ENCODE data around the gene CDC7. TPM values are rescaled to one million over a fixed set of nuclear protein-coding genes. Genes with fewer than 3 reads are reported as not detected.

CDC7 gene
- total RNA-seq, 1 donor from 2014 or later = 4.0 TPM

DNA sequence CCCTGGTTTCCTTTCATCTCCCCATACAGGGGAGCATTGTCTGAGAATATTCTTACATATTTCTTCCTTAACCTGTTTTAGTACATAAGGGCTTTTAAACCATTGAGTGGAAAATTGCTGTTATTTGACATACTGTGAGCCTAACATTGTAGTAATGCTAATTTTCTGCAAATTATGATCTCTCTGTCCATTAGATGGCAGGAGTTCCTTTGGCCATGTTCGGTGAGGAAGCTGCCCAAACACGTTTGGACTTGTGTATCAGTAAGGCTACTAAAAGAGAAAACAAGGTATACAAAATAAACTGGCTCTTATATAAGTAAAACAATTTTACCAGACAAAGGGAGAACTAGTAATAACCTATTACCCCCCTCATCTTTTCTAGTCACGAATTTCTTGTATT is 29.2 kb downstream of the CDC7 start:
- Mint-ChIP-seq H3K27ac (ENCODE audit: unreplicated experiment) (peak overlapping the region; percentile 86), H3K36me3 (ENCODE audit: low read depth, unreplicated experiment) (no peaks in the 10 kb centered on the region), H3K27me3 (ENCODE audit: low read depth, unreplicated experiment) (peaks cover 7% of the 10 kb centered on the region), H3K9me3 (ENCODE audit: unreplicated experiment) (no peaks in the 10 kb centered on the region), H3K4me1 (ENCODE audit: low read depth, unreplicated experiment) (peaks cover 2% of the 10 kb centered on the region), H3K4me3 (ENCODE audit: unreplicated experiment) (no peak overlapping the region)
- FAIRE-seq = no peak
- H3K9me3 ChIP-seq (ENCODE audit: insufficient read depth, low read depth, low read length) = no peaks in the 10 kb centered on the region
- H3K4me1 ChIP-seq (ENCODE audit: insufficient read depth, low read length) = no peaks in the 10 kb centered on the region
- H3K4me3 ChIP-seq (ENCODE audit: insufficient read depth, low read depth, low read length) = no peak overlapping the region
- H2AFZ ChIP-seq (ENCODE audit: low read depth, low read length) = peak overlapping the region; percentile 28
- DNase-seq (ENCODE audit: low read depth) = peak; percentile 8
- H3K79me2 ChIP-seq (ENCODE audit: insufficient read depth, low read length) = no peaks in the 10 kb centered on the region
- no peak overlapping the region for H3K4me2 ChIP-seq (ENCODE audit: low read length)
- TF ChIP-seq, protein P1, sequence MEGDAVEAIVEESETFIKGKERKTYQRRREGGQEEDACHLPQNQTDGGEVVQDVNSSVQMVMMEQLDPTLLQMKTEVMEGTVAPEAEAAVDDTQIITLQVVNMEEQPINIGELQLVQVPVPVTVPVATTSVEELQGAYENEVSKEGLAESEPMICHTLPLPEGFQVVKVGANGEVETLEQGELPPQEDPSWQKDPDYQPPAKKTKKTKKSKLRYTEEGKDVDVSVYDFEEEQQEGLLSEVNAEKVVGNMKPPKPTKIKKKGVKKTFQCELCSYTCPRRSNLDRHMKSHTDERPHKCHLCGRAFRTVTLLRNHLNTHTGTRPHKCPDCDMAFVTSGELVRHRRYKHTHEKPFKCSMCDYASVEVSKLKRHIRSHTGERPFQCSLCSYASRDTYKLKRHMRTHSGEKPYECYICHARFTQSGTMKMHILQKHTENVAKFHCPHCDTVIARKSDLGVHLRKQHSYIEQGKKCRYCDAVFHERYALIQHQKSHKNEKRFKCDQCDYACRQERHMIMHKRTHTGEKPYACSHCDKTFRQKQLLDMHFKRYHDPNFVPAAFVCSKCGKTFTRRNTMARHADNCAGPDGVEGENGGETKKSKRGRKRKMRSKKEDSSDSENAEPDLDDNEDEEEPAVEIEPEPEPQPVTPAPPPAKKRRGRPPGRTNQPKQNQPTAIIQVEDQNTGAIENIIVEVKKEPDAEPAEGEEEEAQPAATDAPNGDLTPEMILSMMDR (IDR thresholded peaks at IDR 0.05; ENCODE audit: insufficient read depth, low read depth, low read length) = peak; percentile 22
- TF ChIP-seq EZH2 (IDR thresholded peaks at IDR 0.05; ENCODE audit: insufficient read depth, low read length) = no peak
- H4K20me1 ChIP-seq (ENCODE audit: insufficient read depth, low read length) = no peaks in the 10 kb centered on the region
- H3K27ac ChIP-seq (ENCODE audit: low read depth, low read length) = no peak overlapping the region
- H3K27me3 ChIP-seq (ENCODE audit: insufficient read depth, low read length) = no peaks in the 10 kb centered on the region
- H3K9ac ChIP-seq (ENCODE audit: low read length) = no peak overlapping the region
- H3K36me3 ChIP-seq (ENCODE audit: insufficient read depth, low read length) = no peaks in the 10 kb centered on the region

GRCh38 chr1:91533361-91534024 is 32.8 kb downstream of the CDC7 start:
- no peak overlapping the region for H3K27ac ChIP-seq (ENCODE audit: low read depth, low read length)
- H3K9me3 ChIP-seq (ENCODE audit: insufficient read depth, low read depth, low read length) = no peaks in the 10 kb centered on the region
- no peaks in the 10 kb centered on the region for H3K79me2 ChIP-seq (ENCODE audit: insufficient read depth, low read length)
- H2AFZ ChIP-seq (ENCODE audit: low read depth, low read length) = no peak overlapping the region
- no peak overlapping the region for H3K4me3 Mint-ChIP-seq (ENCODE audit: unreplicated experiment)
- H3K9ac ChIP-seq (ENCODE audit: low read length) = no peak overlapping the region
- TF ChIP-seq, protein P1 (IDR thresholded peaks at IDR 0.05; ENCODE audit: insufficient read depth, low read depth, low read length) = no peak
- no peak for TF ChIP-seq EZH2 (IDR thresholded peaks at IDR 0.05; ENCODE audit: insufficient read depth, low read length)
- H3K4me3 ChIP-seq (ENCODE audit: insufficient read depth, low read depth, low read length) = no peak overlapping the region
- H3K36me3 ChIP-seq (ENCODE audit: insufficient read depth, low read length) = no peaks in the 10 kb centered on the region
- no peak for FAIRE-seq
- no peak overlapping the region for H3K27ac Mint-ChIP-seq (ENCODE audit: unreplicated experiment)
- no peaks in the 10 kb centered on the region for H4K20me1 ChIP-seq (ENCODE audit: insufficient read depth, low read length)
- no peak for DNase-seq (ENCODE audit: low read depth)
- H3K4me1 Mint-ChIP-seq (ENCODE audit: low read depth, unreplicated experiment) = peaks cover 6% of the 10 kb centered on the region
- H3K9me3 Mint-ChIP-seq (ENCODE audit: unreplicated experiment) = peaks cover 3% of the 10 kb centered on the region
- peaks cover 3% of the 10 kb centered on the region for H3K27me3 ChIP-seq (ENCODE audit: insufficient read depth, low read length)
- H3K4me2 ChIP-seq (ENCODE audit: low read length) = no peak overlapping the region
- no peaks in the 10 kb centered on the region for H3K36me3 Mint-ChIP-seq (ENCODE audit: low read depth, unreplicated experiment)
- peaks cover 14% of the 10 kb centered on the region for H3K27me3 Mint-ChIP-seq (ENCODE audit: low read depth, unreplicated experiment)
- no peaks in the 10 kb centered on the region for H3K4me1 ChIP-seq (ENCODE audit: insufficient read depth, low read length)

DNA sequence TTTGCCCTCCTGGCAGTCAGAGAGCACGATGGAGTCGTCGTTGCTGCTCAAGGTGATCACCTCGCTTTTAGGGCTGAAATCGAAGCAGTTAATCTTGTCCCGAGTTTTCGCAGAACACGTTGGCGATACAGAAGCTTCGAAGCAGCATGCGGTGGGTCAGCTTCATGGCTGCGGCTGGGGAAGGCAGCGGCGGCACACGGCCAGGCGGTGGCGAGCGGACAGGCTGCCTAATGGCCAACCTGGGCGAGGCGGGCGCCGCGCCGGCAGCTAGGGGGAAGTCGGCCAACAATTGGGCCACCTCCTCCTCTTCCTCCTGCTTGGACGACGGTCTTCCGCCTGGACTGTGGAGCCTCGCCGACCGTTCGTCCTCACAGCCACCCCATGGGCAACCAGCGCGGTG is 34.8 kb downstream of the CDC7 start:
- no peaks in the 10 kb centered on the region for H3K9me3 ChIP-seq (ENCODE audit: insufficient read depth, low read depth, low read length)
- H3K27me3 ChIP-seq (ENCODE audit: insufficient read depth, low read length) = peaks cover 13% of the 10 kb centered on the region
- FAIRE-seq (no peak), DNase-seq (ENCODE audit: low read depth) (no peak)
- no peaks in the 10 kb centered on the region for H3K79me2 ChIP-seq (ENCODE audit: insufficient read depth, low read length)
- H3K36me3 ChIP-seq (ENCODE audit: insufficient read depth, low read length) = no peaks in the 10 kb centered on the region
- peaks cover 26% of the 10 kb centered on the region for H3K27me3 Mint-ChIP-seq (ENCODE audit: low read depth, unreplicated experiment)
- no peak for TF ChIP-seq EZH2 (IDR thresholded peaks at IDR 0.05; ENCODE audit: insufficient read depth, low read length)
- TF ChIP-seq, protein P1 (IDR thresholded peaks at IDR 0.05; ENCODE audit: insufficient read depth, low read depth, low read length) = no peak
- no peaks in the 10 kb centered on the region for H3K36me3 Mint-ChIP-seq (ENCODE audit: low read depth, unreplicated experiment)
- no peak overlapping the region for H3K9ac ChIP-seq (ENCODE audit: low read length)
- H3K4me1 Mint-ChIP-seq (ENCODE audit: low read depth, unreplicated experiment) = peaks cover 4% of the 10 kb centered on the region
- H2AFZ ChIP-seq (ENCODE audit: low read depth, low read length) = no peak overlapping the region
- no peaks in the 10 kb centered on the region for H3K4me1 ChIP-seq (ENCODE audit: insufficient read depth, low read length)
- H3K27ac Mint-ChIP-seq (ENCODE audit: unreplicated experiment) = no peak overlapping the region
- H3K4me2 ChIP-seq (ENCODE audit: low read length) = no peak overlapping the region
- H3K4me3 ChIP-seq (ENCODE audit: insufficient read depth, low read depth, low read length) = no peak overlapping the region
- H3K9me3 Mint-ChIP-seq (ENCODE audit: unreplicated experiment) = peaks cover 3% of the 10 kb centered on the region
- H4K20me1 ChIP-seq (ENCODE audit: insufficient read depth, low read length) = no peaks in the 10 kb centered on the region
- no peak overlapping the region for H3K27ac ChIP-seq (ENCODE audit: low read depth, low read length)
- no peak overlapping the region for H3K4me3 Mint-ChIP-seq (ENCODE audit: unreplicated experiment)

All from astrocyte (in vitro differentiated cells and primary cell).